IMR-90 (cell line): Measurements from ENCODE around the gene RRP1.

Source experiments
- CTCF ChIP-seq: conservative IDR thresholded peaks from 2 replicates; pipeline ENCODE4 v1.5.1; 2012; ENCODE audit warnings: mild to moderate bottlenecking, low read depth, low read length, improper control_type of control experiment
- MAFK ChIP-seq: IDR thresholded peaks from 2 replicates; pipeline ENCODE4 v1.6.1; 2012; ENCODE audit warnings: low read depth, low read length, improper control_type of control experiment

GRCh38 chr21:43739621-43740435, 49.5 kb upstream of the RRP1 start:
- TF ChIP-seq CTCF (no peak), MAFK (no peak)
